HG03558 (cell line): Measurements from ENCODE around the gene TDRD12.
"Not testable (repeated sequence)": the region's sequence is repeated elsewhere in the genome, so short reads cannot be mapped to it uniquely, and the experiment has no call there.

Experiments used
- ATAC-seq: cut with Tn5 transposase; IDR thresholded peaks from one replicate; pipeline ENCODE4 v1.9.1; 2021; ENCODE audit warnings: moderate number of reproducible peaks; ENCODE audit not compliant: unreplicated experiment; ENCODE audit errors: extremely low read depth

Gene TDRD12

DNA sequence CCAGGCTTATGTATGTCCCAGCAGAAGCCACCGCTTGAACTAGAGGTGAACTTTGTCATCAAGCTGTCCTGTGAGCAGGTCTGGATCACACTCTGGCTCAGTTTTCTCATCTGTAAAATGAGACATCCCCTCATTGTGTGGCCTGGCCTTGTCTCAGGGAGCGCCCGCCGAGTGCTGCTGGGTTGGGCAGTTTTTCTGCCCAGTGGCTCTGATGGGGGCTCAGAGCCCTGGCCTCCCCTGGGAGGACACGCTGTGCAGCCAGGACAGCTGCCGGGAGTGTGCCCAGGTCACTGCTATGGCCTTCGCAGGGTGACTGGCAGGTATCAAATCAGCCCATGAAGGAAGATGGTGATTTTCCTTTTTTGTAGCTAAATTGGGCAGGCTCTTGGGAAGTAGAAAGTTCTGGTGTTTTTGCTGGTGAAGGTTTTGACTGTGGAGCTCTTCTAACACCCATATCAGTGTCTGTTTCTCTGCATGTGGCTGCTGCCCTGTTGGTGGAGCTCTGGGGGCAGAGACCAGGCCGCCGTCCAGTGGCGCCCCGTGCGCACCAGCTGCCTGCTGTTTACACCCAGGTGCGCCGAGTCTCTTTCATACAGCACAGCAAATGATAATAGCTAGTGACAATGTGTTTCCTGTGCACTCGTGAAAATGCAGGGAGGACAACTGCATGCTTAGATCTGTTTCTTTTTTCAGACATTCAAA lies 109.2 kb downstream of the TDRD12 start:
- ATAC-seq = no peak

DNA sequence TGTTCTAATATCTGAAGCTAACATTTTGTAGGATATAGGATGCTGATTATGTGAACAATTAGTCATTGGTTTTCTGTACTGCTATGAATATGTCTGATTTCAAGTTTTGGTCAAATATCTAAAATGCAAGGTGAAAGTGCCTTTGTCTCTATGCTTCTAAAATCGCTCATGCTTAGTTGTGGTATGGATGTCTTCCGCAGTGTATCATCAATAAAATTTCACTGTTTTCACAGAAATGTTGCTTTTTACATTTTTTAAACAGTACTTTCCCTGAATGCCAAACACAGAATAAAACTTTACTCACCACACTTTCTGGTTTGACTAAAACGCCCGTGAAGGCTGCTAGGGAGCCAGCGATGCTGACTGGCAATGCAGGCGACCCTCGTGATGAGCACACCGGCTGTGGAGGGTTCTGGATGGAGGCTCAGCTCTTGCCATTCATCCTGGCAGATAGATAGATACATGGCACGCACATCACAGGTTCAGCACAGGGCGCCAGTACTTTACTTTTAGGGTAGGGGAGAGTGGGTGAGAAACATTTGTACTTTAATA lies 109.9 kb downstream of the TDRD12 start:
- ATAC-seq = no peak

DNA sequence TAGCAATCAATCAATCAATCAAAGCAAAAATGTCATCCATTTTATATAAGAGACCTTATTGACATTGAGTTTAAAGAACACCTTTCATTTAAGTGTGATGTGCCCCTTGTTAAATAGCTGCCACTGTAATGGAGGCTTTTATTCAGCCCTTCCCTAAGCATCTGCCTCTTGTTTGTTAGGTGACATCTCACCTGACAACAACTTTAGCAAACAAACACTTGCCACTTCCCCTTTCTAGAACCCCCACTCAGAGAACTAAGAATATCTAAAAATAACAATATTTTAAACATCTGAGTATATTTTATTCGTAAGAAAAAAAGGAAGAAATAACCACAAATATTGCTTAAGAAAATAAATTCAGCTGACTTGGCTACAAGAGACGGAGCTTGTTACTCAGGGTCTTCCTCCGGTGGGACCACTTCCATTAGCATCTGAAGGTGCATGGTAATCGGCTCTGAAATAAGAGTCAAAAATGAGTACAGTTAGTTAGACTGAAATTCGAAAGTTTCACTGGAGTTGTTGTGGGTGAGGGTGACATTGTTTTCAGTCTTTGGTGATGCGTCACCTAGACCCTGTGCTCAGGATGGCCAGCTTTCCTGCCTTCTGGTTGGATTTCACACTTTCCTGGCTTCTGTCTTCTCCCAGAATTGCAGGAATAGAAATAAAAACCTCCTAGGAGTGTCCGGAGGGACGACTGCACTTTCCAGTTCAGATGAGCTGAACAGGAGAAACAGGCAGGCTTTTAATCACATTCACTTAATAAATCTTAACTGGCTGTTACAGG lies 110.9 kb downstream of the TDRD12 start:
- ATAC-seq = no peak

DNA sequence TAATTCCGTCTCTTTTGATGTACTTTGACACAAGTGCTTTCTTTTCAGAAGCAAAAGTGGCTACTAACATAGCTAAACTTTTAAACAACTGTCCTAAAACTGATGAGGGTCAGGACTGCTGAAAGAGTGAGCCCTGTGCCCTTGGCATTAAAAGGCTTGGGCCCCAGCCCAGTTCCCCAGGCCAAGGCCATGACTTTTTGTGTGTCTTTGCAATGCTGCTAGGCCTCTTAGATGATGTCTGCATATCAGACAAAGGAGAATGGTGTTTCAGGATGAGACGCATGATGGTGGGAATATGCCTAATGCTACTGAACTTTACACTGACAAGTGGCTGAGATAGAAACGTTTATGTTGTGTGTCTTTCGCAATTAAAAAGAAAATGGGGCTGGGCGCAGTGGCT lies 112.0 kb downstream of the TDRD12 start:
- ATAC-seq = no peak

DNA sequence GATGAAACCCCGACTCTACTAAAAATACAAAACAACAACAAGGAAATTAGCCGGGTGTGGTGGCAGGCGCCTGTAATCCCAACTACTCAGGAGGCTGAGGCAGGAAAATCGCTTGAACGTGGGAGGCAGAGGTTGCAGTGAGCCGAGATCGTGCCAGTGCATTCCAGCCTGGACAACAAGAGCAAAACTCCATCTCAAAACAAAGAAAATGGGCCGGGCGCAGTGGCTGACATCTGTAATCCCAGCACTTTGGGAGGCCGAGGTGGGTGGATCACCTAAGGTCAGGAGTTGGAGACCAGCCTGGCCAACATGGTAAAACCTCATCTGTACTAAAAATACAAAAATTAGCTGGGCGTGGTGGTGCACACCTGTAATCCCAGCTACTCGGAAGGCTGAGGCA lies 112.5 kb downstream of the TDRD12 start:
- ATAC-seq = not testable (repeated sequence)

DNA sequence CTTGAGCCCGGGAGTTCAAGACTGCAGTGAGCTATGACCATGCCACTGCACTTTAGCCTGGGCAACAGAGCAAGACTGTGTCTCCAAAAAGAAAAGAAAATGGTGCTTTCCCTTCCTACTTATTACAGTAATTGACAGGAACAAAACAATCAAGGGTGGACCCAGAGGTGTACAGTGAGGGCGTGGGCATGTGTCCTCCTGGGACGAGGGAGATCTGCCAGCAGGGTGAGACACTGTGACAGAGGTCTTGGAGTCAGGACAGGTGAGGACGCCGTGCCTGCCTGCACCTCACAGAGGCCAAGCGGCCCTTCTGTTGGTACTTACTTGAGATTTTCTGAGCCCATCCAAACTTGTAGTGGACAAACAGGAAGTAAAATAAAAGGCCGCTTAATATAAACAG lies 113.3 kb downstream of the TDRD12 start:
- ATAC-seq = not testable (repeated sequence)

DNA sequence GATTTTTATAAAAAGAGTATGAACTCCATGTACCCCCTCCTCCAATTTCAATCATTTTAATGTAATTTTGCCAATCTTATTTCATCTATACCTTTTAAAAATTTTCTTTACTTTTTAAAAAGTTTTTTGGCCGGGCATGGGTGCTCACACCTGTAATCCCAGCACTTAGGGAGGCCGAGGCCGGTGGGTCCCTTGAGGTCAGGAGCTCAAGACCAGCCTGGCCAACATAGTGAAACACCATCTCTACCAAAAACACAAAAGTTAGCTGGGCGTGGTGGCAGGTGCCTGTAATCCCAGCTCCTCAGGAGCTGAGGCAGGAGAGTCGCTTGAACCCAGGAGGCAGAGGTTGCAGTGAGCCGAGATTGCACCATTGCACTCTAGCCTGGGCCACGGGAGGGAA lies 113.8 kb downstream of the TDRD12 start:
- not testable (repeated sequence) for ATAC-seq

DNA sequence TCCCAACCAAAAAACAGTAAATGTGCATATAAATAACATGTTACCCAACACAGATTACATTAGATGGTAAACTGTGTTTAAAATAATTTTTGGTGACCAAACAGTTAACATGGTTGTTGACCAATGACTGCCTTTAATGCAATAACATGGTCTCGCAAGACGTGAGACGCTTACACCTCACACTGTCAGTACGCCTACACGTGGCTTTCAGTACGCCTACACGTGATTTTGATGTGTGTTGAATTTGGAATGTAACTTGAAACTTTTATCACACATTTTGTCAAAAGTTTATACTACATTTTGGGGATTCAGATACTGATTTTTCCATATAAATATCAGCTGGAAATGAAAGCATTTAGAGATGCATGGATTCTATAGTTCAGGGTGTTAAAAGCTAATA lies 118.0 kb downstream of the TDRD12 start:
- no peak for ATAC-seq

DNA sequence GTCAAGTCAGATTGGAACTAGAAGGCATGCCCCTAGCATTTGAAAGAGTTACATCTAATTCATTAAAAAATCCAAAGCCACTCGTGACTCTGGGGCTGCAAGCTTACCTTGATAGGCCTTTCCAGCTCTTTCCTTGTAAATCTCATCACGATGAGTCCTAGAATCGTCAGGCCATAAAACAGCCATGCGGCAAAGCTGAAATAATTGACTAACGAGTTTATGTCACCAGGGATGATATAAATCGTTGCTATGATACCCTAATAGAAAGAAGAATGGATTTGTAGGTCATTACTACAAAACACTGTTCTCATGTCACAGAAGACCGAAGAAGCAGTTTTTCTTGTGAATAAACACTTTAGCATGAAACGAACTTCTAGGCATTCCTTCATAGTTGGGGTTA lies 122.5 kb downstream of the TDRD12 start:
- ATAC-seq = no peak

DNA sequence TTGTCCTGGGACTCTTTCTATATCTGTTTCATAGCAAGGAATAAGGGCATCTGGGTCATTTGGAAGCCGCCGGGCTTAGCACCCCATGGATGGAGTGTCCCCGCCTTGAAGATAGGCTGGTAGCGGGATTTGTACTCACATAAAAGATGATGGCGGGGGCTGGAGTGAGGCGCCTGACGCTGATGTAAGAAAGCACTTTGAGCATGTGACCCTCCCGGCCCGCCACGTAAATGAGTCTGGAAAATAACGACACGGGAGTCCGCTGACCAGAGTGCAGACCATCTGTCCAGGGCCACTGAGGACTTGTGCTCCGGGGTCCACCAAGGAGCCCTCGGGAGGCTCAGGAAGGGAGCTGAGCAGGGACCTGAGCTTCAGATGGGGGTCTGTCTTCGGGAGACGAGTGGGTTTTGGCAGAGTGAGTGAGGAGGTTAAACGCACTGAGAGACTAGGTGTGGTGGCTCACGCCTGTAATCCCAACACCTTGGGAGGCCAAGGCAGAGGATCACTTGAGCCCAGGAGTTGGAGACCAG lies 124.2 kb downstream of the TDRD12 start:
- no peak for ATAC-seq

DNA sequence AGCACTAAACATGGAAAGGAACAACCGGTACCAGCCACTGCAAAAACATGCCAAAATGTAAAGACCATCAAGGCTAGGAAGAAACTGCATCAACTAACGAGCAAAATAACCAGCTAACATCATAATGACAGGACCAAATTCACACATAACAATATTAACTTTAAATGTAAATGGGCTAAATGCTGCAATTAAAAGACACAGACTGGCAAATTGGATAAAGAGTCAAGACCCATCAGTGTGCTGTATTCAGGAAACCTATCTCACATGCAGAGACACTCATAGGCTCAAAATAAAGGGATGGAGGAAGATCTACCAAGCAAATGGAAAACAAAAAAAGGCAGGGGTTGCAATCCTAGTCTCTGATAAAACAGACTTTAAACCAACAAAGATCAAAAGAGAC lies 128.5 kb downstream of the TDRD12 start:
- not testable (repeated sequence) for ATAC-seq

DNA sequence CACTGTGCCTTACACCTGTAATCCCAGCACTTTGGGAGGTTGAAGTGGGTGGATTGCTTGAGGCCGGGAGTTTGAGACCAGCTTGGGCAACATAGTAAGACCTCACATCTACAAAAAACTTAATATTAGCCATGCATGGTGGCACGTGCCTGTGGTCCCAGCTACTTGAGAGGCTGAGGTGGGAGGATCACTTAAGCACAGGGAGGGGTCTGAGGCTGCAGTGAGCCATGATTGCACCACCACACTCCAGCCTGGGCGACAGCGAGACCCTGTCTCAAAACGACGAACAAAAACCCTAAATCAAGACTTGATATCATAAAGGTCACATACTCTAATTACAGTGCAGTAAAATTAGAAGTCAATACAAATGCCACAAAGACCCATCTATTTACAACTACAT lies 132.6 kb downstream of the TDRD12 start:
- no peak for ATAC-seq

DNA sequence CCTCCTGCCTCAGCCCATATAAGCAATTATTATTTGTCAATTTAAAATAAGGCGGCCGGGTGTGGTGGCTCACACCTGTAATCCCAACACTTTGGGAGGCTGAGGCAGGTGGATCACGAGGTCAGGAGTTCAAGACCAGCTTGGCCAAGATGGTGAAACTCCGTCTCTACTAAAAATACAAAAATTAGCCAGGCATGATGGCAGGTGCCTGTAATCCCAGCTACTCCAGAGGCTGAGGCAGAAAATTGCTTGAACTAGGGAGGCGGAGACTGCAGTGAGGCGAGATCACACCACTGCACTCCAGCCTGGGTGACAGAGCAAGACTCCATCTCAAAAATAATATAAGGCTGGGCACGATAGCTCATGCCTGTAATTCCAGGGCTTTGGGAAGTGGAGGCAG lies 137.3 kb downstream of the TDRD12 start:
- not testable (repeated sequence) for ATAC-seq

DNA sequence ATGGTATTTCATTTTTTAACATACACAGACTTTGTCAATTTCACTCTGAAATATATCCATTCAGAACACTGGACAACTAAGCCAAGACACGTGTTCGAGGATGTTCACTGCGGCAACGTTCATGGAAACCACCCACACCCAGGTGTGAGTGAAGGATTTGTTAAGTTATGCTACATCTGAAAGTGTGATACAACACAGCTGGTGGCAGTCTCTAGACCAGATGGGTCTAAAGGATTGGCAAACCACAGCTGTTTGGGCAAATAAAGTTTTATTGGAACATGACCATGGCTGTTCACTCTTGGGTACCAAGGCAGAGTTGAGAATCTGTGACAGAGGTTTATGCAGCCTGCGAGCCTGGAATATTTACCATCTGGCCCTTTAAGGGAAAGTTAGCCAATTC lies 138.0 kb downstream of the TDRD12 start:
- ATAC-seq = no peak

DNA sequence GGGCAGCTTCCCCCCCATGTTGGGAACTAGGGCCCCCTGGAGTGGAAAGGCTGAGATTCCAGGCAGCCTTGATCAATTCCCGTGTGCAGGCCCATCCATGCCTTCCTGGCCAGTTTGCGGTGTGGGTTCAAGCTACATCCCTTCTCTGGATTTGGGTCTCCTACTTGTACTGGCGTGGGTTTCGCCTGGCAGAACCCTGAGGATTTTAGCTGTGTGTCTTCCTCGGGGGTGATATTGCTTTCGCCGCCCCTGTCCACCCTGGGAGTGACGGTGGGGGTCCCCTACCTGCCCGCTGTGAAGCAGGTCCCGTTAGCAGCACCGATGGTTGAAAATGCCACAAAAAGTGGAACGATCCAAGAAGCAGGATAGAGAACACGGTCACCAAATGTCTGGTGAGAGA lies 138.6 kb downstream of the TDRD12 start:
- ATAC-seq = no peak

DNA sequence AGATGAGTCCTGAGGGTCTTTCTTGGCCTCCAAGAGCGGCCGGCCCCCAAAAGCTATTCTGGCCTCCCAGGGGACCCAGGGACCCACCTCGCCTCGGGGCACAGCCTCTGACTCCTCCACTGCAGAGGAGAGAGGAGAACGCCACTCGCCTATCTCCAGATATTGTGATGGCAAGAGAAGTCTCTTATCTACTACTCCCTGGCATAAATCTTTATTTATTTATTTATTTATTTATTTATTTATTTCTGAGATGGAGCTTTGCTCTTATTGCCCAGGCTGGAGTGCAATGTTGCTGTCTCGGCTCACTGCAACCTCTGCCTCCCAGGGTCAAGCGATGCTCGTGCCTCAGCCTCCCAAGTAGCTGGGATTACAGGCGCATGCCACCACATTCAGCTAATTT lies 139.0 kb downstream of the TDRD12 start:
- ATAC-seq = no peak

DNA sequence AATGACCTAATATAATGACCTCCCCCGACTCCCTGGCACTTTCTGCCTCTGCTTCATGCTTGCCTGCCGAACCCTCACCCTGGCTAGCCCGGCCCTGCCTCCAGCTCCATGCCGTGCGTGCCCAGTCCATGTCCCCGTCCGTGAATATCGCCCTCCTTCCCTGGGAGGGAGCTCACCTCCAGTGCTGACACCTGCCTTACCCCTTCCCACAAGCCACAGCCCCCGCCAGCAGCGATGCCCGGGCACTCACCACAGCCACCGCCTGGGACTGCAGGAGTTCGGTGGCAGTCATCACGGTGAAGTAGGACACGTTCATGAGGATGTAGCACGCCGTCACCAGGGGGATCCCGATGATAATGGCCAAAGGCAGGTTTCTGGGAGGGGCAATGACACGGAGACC lies 140.0 kb downstream of the TDRD12 start:
- no peak for ATAC-seq

DNA sequence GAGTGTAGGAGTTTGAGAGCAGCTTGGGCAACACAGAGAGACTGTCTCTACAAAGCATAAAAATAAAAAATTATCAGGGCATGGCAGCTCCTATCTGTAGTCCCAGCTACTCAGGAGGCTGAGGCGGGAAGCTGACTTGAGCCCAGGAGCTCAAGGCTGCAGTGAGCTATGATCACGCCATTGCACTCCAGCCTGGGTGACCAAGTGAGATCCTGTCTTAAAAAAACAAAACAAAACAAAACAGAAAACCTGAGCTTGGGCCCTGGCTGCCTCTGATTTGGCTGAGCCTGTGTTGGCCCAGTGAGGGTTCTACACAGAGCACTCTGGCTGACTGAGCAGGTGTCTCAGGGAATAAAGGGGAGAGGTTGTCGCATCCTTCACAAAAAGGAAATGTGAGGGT lies 142.0 kb downstream of the TDRD12 start:
- no peak for ATAC-seq

DNA sequence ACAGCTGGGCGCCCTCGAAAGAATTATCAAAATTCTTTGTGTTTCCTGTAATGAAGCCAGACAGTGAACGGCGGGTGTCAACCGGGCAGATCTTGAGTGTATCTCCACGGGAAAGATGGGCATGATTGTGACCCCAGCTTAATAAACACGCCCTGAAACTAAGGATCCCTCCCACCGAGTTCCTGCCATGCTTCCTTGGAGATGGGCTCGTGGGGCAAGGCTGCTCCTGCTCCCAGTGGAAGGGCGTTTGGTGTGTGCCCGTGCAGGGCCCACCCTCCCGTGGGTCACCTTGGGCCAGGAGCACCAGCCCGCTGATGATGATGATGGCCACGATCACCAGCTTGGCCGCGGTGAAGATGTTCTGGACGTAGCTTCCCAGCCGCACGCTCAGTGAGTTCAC lies 142.6 kb downstream of the TDRD12 start:
- ATAC-seq = no peak

DNA sequence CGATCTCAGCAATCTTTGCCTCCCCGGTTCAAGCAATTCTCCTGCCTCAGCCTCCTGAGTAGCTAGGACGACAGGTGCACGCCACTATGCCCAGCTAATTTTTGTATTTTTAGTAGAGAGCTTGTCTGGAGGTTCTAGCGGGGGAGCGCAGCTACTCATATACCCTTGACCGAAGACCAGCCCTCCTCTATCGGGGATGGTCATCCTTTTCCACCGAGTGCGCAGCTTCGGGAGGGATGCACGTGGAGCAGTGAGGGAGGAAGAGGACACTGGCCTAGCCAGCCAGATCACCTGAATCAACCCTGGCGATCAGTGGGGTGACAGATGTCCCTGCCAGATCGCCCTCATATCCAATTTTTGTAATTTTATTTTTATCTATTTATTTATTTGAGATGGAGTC lies 143.2 kb downstream of the TDRD12 start:
- no peak for ATAC-seq

DNA sequence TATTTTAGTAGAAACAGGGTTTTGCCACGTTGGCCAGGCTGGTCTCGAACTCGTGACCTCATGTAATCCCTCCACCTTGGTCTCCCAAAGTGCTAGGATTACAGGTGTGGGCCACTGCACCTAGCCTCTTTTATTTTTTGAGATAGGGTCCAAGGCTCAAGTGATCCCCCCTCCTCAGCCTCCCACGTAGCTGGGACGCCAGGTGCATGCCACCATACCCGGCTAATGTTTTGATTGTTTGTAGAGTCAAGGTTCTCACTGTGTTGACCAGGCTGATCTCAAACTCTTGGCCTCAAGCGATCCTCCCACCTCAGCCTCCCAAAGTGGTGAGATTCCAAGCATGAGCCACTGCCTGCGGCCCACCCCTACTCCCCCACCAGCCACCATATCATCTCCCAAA lies 143.7 kb downstream of the TDRD12 start:
- no peak for ATAC-seq
